Smooth muscle cell (in vitro differentiated cells): ENCODE measurements around the gene PANX1. TPM values are rescaled to one million over a fixed set of nuclear protein-coding genes. Genes with fewer than 3 reads are reported as not detected.

Experiments
- DNase-seq: peaks from one replicate; lab custom pipeline; 2025; ENCODE audit not compliant: unreplicated experiment; lab: John Stamatoyannopoulos, UW
- H2AFZ ChIP-seq: fragments of 200-600 bp; sonication (generic); 2 replicates; pipeline ENCODE4 v1.6.0; 2016; ENCODE audit warnings: antibody characterized with exemption, low read depth, mild to moderate bottlenecking
- H3F3A ChIP-seq: fragments of 200-600 bp; sonication (generic); 2 replicates; pipeline ENCODE4 v1.6.0; 2017; ENCODE audit warnings: antibody characterized with exemption, low read depth
- H3K27ac ChIP-seq: fragments of 200-600 bp; sonication (generic); 2 replicates; pipeline ENCODE4 v1.5.1; 2016; ENCODE audit warnings: low read depth, mild to moderate bottlenecking
- H3K27me3 ChIP-seq: fragments of 200-600 bp; sonication (generic); 2 replicates; pipeline ENCODE4 v1.6.1; 2016; ENCODE audit warnings: low read depth, mild to moderate bottlenecking
- H3K36me3 ChIP-seq: fragments of 200-600 bp; sonication (generic); 2 replicates; pipeline ENCODE4 v1.5.1; 2016; ENCODE audit warnings: low read depth
- H3K4me1 ChIP-seq: fragments of 200-600 bp; sonication (generic); 2 replicates; pipeline ENCODE4 v1.5.1; 2016; ENCODE audit warnings: low read depth
- H3K4me2 ChIP-seq: fragments of 200-600 bp; sonication (generic); 2 replicates; pipeline ENCODE4 v1.6.0; 2016; ENCODE audit warnings: mild to moderate bottlenecking
- H3K4me3 ChIP-seq: fragments of 200-600 bp; sonication (generic); 2 replicates; pipeline ENCODE4 v1.5.1; 2016; ENCODE audit warnings: mild to moderate bottlenecking
- H3K79me2 ChIP-seq: fragments of 200-600 bp; sonication (generic); 2 replicates; pipeline ENCODE4 v1.6.0; 2016; ENCODE audit warnings: low read depth, mild to moderate bottlenecking
- H3K9ac ChIP-seq: fragments of 200-600 bp; sonication (generic); 2 replicates; pipeline ENCODE4 v1.6.0; 2016; ENCODE audit warnings: low read depth
- H3K9me3 ChIP-seq: fragments of 200-600 bp; sonication (generic); replicated peaks from 2 replicates; pipeline ENCODE4 v1.5.1; 2016; ENCODE audit warnings: low read depth
- H4K20me1 ChIP-seq: fragments of 200-600 bp; sonication (generic); 2 replicates; pipeline ENCODE4 v1.6.0; 2016; ENCODE audit warnings: low read depth
- whole genome bisulfite sequencing: methylation state at CpG from one replicate; pipeline ENCODE4 v1.1.7; 2016; ENCODE audit warnings: low lambda C conversion rate; 5-methylcytosine and 5-hydroxymethylcytosine counted together
- polyA plus RNA-seq: library from polyadenylated mRNA; unstranded; fragments of >200 nt; fragmentation: Nextera tagmentation; extraction: Ambion mirVana; gene quantifications from 2 replicates; pipeline ENCODE4 v1.2.1, GENCODE V29; 2016
- total RNA-seq: library from RNA; depleted of rRNA; stranded (reverse); fragments of >200 nt; gene quantifications from 2 replicates; pipeline ENCODE4 v1.2.3, GENCODE V29; 2014
- TF ChIP-seq, protein P1 (sequence below): fragments of 200-600 bp; sonication (generic); IDR thresholded peaks from 2 replicates; pipeline ENCODE4 v1.5.1; 2017; ENCODE audit warnings: borderline replicate concordance, mild to moderate bottlenecking, antibody characterized with exemption; ENCODE audit not compliant: insufficient read depth, poor library complexity, severe bottlenecking

PANX1 gene
- total and polyA plus RNA-seq, 2 experiments from 2014 or later = 32.2 to 81.2 TPM

DNA sequence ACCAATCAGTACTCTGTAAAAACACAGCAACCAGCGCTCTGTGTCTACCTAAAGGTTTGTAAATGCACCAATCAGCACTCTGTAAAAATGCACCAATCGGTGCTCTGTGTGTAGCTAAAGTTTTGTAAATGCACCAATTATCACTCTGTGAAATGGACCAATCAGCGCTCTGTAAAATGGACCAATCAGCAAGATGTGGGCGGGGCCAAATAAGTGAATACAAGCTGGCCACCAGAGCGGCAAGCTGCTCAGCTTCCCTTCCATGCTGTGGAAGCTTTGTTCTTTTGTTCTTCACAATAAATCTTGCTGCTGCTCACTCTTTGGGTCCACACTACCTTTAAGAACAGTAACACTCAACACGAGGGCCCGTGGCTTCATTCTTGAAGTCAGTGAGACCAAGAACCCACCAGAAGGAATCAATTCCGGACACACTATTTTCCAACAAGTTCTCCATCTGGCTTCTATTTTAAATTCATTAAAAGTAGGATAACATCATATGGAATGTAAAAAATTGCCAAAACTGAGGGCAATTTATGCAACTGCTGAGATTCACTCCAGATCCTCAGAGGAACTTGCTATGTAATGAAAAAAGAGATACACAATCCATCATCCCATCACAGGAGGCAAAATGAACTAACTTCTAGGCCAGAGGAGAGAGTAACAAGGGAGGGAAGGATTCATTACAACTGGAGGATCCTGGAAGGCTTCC, 3.1 kb upstream of the PANX1 start:
- no peaks in the 10 kb centered on the region for H3K9me3 ChIP-seq
- no peak overlapping the region for H3K4me3 ChIP-seq
- peaks cover 10% of the 10 kb centered on the region for H3F3A ChIP-seq
- TF ChIP-seq, protein P1, sequence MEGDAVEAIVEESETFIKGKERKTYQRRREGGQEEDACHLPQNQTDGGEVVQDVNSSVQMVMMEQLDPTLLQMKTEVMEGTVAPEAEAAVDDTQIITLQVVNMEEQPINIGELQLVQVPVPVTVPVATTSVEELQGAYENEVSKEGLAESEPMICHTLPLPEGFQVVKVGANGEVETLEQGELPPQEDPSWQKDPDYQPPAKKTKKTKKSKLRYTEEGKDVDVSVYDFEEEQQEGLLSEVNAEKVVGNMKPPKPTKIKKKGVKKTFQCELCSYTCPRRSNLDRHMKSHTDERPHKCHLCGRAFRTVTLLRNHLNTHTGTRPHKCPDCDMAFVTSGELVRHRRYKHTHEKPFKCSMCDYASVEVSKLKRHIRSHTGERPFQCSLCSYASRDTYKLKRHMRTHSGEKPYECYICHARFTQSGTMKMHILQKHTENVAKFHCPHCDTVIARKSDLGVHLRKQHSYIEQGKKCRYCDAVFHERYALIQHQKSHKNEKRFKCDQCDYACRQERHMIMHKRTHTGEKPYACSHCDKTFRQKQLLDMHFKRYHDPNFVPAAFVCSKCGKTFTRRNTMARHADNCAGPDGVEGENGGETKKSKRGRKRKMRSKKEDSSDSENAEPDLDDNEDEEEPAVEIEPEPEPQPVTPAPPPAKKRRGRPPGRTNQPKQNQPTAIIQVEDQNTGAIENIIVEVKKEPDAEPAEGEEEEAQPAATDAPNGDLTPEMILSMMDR = no peak
- no peak overlapping the region for H2AFZ ChIP-seq
- no peaks in the 10 kb centered on the region for H3K27me3 ChIP-seq
- peaks cover 7% of the 10 kb centered on the region for H3K4me1 ChIP-seq
- no peak overlapping the region for H3K9ac ChIP-seq
- H3K4me2 ChIP-seq = no peak overlapping the region
- no peaks in the 10 kb centered on the region for H4K20me1 ChIP-seq
- DNase-seq = no peak
- no peak overlapping the region for H3K27ac ChIP-seq
- 98% methylated on average over 8 of the region's 8 CpGs for WGBS
- H3K36me3 ChIP-seq = no peaks in the 10 kb centered on the region
- H3K79me2 ChIP-seq = peaks cover 18% of the 10 kb centered on the region

DNA sequence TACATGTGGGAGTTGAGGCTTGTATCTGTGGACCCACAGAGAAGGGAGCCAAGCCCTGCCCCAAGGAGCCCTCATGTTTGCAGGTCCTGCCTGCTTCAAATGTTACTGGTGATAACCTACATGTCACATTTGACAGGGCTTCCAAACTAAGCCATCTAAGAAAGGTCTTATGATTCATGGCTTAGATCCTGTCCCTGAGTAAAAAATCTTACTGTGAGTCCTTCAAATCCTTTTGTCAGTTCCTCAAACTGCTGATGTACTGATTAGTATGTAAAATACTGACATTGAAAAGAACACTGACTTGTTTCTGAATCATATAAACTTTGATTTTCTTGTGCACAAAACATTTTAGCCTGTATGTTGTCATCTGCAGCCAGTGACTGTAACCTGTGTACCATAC, 1.0 kb upstream of the PANX1 start:
- DNase-seq = no peak
- peaks cover 36% of the 10 kb centered on the region for H3K79me2 ChIP-seq
- H2AFZ ChIP-seq = no peak overlapping the region
- peaks cover 19% of the 10 kb centered on the region for H3K4me1 ChIP-seq
- H3K27ac ChIP-seq = peak overlapping the region; percentile 100
- H3K9ac ChIP-seq = peak overlapping the region; percentile 97
- peaks cover 10% of the 10 kb centered on the region for H3F3A ChIP-seq
- peaks cover 16% of the 10 kb centered on the region for H4K20me1 ChIP-seq
- TF ChIP-seq, protein P1 = no peak
- no peaks in the 10 kb centered on the region for H3K27me3 ChIP-seq
- peak overlapping the region; percentile 86 for H3K4me2 ChIP-seq
- H3K4me3 ChIP-seq = peak overlapping the region; percentile 77
- H3K36me3 ChIP-seq = no peaks in the 10 kb centered on the region
- no peaks in the 10 kb centered on the region for H3K9me3 ChIP-seq

DNA sequence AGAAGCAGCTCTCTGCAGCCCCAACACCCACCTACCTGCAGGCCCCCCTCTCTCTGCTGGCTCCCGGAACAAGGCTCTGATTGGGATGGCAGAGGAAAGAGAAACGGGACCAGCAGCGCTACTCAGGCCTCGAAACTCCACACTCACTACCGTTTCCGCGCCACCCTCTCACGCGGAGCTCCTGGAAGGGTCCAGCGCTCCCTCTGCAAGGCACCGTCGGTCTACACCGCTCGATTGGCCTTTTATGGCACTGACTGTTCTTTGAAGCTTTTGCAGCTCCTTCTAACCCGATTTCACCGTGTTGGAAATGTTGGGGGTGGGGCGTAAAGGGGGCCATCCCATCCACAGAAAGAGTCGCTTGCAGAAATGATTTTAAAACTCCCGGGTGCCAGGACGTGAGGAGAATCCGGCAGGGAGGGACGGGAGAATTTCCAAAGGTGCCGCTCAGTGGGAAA, 323 bp upstream of the PANX1 start:
- H3K27me3 ChIP-seq = no peaks in the 10 kb centered on the region
- no peaks in the 10 kb centered on the region for H3K36me3 ChIP-seq
- peaks cover 23% of the 10 kb centered on the region for H4K20me1 ChIP-seq
- peak overlapping the region; percentile 77 for H3K4me3 ChIP-seq
- peak overlapping the region; percentile 100 for H3K27ac ChIP-seq
- peaks cover 10% of the 10 kb centered on the region for H3F3A ChIP-seq
- H3K9me3 ChIP-seq = no peaks in the 10 kb centered on the region
- no peak for DNase-seq
- H3K4me2 ChIP-seq = peak overlapping the region; percentile 86
- TF ChIP-seq, protein P1 = no peak
- under 1% methylated on average over 23 of the region's 23 CpGs for WGBS
- peaks cover 43% of the 10 kb centered on the region for H3K79me2 ChIP-seq
- peak overlapping the region; percentile 97 for H3K9ac ChIP-seq
- peak overlapping the region; percentile 79 for H2AFZ ChIP-seq
- H3K4me1 ChIP-seq = peaks cover 26% of the 10 kb centered on the region
